Measurements from ENCODE around the gene DUSP2.
"Not testable (repeated sequence)": the region's sequence is repeated elsewhere in the genome, so short reads cannot be mapped to it uniquely, and the experiment has no call there.

DUSP2 gene

DNA sequence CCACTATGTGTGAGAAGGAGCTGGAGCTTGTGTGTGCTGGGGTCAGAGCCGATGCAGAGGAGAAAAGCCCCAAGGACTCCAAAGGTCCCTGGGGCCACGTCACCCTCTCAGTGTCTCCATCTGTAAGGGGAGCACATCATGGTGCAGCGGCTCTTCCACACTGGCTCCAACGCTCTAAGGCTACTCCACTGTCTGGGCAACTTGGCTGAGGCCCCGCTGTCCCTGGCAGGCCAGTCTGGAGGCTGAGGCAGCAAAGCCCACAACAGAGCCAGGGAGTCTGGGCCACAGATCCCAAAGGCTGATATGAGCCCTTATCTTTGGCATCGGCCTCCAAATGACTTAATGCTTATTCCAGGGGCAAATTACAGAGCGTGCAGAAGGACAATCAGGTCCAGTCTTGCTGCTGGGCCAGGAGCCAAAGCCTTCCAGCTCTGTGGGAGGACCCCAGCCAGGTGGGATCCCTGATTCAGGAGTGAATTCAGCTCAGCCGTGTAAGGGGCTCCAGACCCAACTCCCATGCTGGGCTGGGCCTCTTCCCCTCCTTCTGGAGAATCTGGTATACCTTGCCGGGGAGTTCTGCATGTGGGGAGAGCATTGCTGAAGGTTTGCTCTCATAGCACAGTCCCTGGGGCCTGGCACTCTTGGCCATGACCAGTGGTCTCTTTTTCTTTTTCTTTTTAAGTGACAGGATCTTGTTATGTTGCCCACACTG, 1.8 kb upstream of the DUSP2 start:
- DNase-seq (ENCODE audit: low spot score) = no peak

DNA sequence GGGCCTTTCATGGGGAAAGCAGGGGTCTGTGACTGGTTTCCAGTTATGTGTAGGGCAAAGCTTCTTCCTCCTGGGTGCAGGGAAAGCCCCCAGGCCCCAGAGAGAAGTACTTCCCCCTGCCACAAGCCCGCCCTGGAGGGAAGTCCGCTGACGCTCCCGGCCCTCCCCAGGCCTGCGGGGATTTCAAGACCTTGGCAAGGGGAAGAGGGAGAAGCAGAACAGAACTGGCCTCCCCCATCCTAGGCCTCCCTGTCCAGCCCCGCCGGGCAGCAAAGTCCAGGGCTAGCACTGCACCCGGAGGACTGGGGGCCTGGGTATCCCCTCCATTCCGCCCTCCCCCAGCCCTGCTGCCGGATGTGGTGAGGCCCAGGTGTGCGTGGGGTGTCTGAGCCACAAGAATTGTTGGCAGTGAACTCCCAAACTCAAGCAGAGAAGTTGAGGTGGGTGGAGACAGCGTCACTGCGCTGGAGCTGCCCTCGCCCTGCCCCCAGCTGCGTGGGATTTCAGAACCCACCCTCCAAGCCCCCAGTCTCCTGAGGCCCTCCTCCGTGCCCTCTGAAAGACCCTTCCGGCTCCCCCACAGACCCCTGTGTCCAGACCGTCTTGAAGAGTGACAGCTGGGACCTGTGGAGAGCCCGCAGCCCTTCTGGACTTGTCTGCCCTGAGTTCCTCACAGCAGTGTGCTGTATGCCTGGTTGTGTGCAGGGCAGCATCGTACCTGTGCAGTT, 1.1 kb upstream of the DUSP2 start:
- no peak for DNase-seq (ENCODE audit: low spot score)

DNA sequence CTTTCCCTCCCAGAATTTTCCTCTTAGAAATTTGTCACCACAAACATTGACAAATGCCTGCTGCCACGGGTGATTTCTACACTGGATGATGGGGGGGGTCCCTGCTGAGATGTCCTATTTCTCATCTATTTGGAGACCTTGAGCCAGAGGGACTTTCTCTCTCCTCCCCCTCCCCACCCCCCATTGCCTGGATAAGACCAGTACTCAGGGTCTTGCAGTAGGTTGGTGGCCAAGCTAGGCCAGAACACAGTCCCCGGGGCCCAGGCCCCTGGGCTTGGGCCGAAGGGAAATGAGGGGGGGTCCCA, 560 bp upstream of the DUSP2 start:
- DNase-seq (ENCODE audit: low spot score) = no peak

DNA sequence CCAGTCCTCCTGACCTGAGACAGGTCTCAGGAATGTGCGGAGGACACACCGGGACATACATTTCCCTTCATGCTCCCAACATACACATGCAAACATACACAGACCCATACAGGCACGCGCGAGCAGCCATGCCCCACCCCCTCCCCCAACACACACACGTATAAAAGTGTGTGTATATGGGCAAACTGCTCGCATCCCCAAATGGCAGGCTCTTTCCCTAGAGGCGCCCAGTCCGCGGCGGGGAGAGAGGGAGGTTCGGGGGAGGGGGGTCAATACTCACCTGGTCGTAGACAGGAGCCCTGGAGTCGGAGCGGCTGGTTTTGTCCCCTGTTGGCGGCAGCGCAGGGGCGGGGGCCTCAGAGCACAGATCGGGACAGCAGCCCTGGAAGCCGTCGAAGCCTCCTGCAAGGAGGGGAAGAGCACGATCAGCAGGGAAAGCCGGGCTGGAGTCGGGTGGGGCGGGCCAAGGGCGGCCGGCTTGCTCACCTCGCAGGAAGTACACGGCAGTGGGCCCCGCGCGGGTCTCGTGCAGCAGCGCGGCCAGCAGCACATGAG, 682 bp downstream of the DUSP2 start:
- DNase-seq (ENCODE audit: low spot score) = no peak

- DNase-seq (ENCODE audit: low spot score) = no peak
These were observed 1.3 kb downstream of the DUSP2 start for GRCh38 chr2:96143848-96144480.

- no peak for DNase-seq (ENCODE audit: low spot score)
These were observed 1.9 kb downstream of the DUSP2 start for GRCh38 chr2:96143231-96143847.

DNA sequence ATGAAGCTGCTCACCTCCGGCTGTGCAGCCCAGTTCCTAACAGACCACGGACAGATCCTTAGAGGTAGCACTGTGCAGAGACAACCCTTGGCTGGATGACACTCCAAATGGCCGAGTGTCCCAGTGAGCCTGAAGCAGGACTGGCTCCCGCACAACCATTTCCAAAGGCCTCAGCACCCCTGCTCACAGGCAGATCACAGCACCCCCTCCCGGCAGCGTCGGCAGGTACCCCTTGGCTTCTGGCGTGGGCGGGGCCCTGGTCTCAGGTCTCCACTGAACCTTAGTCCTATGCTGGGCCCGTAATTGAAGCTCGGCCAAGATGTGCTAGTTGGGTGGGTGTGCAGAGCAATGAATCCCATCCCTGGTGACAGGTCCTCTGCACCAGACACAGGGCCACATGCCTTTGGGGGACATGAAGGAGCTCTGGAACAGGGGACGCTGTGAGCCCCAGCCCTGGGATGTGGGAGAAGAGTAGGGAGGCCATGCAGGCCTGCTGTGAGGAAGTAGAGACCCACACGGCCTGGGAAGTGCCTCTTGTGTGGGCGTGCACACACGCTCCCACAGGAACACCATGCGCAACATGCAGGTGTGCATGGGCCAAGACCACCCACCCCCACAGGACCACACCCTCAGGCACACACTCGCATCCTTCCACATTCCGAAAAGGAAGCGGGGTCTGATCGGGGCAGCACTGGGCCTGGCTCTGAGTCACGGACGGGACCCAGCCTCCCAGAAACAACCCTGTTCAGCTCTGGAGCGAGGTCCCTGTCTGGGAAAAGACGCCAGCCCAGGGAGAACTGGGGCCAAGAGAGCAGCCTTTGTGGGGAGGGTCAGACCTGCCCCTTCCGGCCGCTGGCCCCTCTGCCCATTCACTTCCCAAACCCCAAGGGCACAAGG, 2.8 kb downstream of the DUSP2 start:
- DNase-seq (ENCODE audit: low spot score) = no peak

- not testable (repeated sequence) for DNase-seq (ENCODE audit: low spot score)
These were observed 3.6 kb downstream of the DUSP2 start for GRCh38 chr2:96141624-96141967.

- DNase-seq (ENCODE audit: low spot score) = no peak
These were observed 4.2 kb downstream of the DUSP2 start for GRCh38 chr2:96140941-96141623.

DNA sequence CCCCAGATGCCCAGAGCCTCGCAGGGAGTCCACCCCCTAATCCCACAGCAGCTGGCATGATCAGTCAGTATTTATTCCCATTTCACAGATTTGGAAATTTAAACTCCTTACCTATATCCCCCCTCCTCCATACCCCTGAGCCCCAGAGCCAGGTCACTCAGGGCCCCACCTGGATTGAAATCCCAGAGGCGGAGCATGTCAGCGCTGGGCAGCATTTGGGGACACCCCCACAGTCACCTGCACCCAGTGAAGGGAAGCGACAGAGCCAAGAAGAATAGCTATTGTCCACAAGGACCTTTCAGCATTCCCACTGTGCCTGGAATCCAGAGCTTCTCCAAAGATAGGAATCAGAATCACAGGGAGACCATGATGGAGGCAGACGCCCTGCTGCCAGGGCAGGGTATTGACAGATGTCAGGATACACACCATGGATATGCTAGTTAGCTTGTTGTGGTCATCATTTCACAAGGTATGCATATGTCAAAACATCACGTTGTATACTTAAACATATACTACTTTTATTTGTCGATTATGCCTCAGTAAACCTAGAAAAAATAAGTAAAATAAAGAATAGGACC, 6.0 kb downstream of the DUSP2 start:
- no peak for DNase-seq (ENCODE audit: low spot score)

GRCh38 chr2:96138179-96139145, 6.8 kb downstream of the DUSP2 start, which contains the start of gene ASTL:
Gene ASTL, minus strand, starts transcription at chr2:96138502. Its CDS starts 66 bp downstream, at chr2:96138436.
- peak; percentile 42 for DNase-seq (ENCODE audit: low spot score)

GRCh38 chr2:96137321-96138178, 7.7 kb downstream of the DUSP2 start:
- DNase-seq (ENCODE audit: low spot score) = no peak

- DNase-seq (ENCODE audit: low spot score) = no peak
These were observed 9.0 kb downstream of the DUSP2 start for GRCh38 chr2:96136129-96136720.

- no peak for DNase-seq (ENCODE audit: low spot score)
These were observed 9.6 kb downstream of the DUSP2 start for GRCh38 chr2:96135621-96136020.

DNA sequence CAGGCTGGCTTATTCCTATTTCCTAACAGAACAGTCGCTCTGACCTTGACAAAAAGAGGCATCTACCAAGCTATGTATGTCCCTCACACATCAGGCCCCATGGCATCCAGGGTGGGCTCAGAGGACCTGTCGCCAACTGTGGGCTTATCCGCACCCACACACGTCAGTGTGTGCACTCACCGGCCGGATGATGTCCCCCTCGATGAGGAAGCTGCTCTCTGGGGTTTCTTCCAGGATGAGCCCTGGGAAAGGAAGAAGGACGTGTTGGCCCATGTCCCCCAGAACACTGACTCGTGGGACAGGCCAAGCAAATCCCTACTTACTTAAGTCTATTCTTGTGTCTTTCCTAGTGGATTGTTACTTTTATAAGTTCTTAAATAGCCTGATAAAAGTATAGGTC, 10.1 kb downstream of the DUSP2 start:
- no peak for DNase-seq (ENCODE audit: low spot score)

GRCh38 chr2:96134421-96134820, 10.8 kb downstream of the DUSP2 start:
- DNase-seq (ENCODE audit: low spot score) = no peak

DNA sequence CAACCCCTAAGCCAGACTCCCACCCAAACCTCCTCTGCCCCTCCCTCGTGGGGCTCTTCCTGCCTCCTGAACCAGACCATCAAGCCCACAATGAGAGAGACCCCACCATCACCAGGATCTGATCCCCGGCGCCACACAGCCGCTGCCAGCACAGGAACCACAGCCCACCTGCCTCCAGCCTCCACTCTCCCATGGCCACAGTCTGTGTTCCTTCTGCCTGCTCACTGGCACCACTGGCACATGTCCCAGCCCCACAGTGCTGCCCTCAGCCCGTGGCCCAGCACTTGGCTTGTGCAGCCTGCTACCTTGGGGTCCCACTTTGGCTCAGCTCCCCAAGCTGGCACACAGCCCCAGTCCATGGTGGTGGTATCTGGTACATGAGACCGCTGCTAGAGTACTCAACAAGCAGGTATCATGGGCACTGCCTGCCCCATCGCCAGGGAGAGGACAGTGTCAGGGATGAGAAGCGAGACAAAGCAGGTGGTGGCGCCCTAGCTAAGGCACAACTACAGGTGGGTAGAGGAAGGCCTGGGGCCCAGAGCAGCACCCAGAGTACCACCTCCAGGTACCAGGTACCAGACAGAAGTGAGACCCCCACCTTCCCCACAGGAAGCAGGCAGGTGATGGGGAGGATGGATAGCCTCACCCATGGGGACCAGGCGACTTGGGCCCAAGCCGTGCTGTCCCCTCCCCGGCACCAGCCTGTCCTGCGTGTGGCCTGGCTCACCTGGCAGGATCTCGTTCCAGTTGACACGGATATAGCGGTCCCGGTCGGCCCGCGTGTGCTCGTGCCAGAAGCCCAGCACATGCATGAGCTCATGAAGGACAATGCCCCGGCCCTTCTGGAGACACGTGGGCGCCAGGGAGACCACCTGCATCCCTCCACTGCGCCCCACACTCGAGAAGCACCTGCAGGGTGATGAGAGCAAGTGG, 13.2 kb downstream of the DUSP2 start:
- no peak for DNase-seq (ENCODE audit: low spot score)

Measured in hematopoietic multipotent progenitor cell treated with erythropoietin and hydrocortisone succinate and interleukin-3 and kit ligand, for 15 days (in vitro differentiated cells).